HL-60 (cell line): Measurements from ENCODE around the gene SPIRE2.

ENCODE experiments used
- DNase-seq, 2 experiments: peaks; one replicate each; pipeline ENCODE4 v3.0.0-alpha.2; 2010 to 2020; ENCODE audit warnings: low read depth in 1 of 2, low spot score in 1 of 2
- H3K27ac ChIP-seq: fragments of 250-450 bp; sonication (Bioruptor Pico); replicated peaks from 2 replicates; pipeline ENCODE4 v1.5.1; 2020; ENCODE audit warnings: mild to moderate bottlenecking, moderate library complexity
- H3K27me3 ChIP-seq: fragments of 250-450 bp; sonication (Bioruptor Pico); 2 replicates; pipeline ENCODE4 v1.5.1; 2021; ENCODE audit warnings: mild to moderate bottlenecking, moderate library complexity; ENCODE audit not compliant: insufficient read depth, poor library complexity, severe bottlenecking
- H3K4me3 ChIP-seq: replicated peaks from 2 replicates; pipeline ENCODE4 v1.5.1; 2011; ENCODE audit warnings: mild to moderate bottlenecking, control low read depth, low read length; ENCODE audit not compliant: insufficient read depth
- GABPA ChIP-seq: IDR thresholded peaks from 2 replicates; pipeline ENCODE4 v1.6.1; 2012; ENCODE audit warnings: low read depth
- POLR2AphosphoS5 ChIP-seq: IDR thresholded peaks from 2 replicates; pipeline ENCODE4 v1.6.1; 2012; ENCODE audit warnings: low read depth
- REST ChIP-seq: IDR thresholded peaks from 2 replicates; pipeline ENCODE4 v1.6.1; 2012; ENCODE audit warnings: low read depth; ENCODE audit not compliant: insufficient replicate concordance
- SPI1 ChIP-seq: IDR thresholded peaks from 2 replicates; pipeline ENCODE4 v1.6.1; 2012; ENCODE audit warnings: low read depth, mild to moderate bottlenecking, borderline replicate concordance
- TF ChIP-seq, protein P1 (sequence below): IDR thresholded peaks from one replicate; pipeline ENCODE4 v1.5.1; 2011; ENCODE audit warnings: low read length, control low read depth, inconsistent platforms; ENCODE audit not compliant: insufficient read depth

SPIRE2 gene

DNA sequence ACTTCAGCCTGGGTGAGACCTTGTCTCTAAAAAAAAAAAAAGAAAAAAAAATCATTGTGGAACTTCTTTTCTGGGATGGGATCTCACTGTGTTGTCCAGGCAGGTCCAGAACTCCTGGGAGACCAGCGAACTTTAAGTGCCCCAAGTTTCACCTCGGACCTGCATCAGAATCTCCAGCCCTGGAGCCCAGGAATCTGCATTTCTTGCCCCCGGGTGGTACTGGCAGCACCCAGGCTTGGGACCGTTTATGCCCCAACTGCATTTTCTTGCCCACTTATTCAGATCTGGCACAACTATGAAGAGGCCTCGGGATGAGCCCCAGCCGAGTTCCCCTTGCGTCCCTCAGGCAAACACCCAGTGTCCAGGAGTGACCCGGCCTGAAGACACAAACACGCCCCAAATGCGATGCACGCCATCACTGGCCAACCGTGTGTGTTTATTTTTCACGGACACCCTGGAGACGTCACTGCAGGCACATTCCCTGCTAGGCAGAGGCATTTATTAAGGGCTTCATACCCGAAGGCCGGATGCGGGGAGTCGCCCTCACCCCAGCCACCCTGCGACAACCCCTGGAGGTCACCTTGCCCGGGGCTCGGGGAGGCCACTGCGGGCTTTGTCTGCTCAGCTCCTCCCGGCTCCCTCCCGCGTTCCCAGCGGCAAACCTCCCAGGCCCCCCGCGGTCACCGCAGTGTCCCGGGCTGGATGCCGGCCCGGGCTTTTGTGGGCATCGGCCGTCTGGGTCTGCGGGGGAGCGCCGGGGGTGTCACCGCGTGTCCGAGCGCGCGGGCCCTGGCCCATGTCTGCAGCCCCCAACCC, 684 bp upstream of the SPIRE2 start:
- no peak for DNase-seq
- TF ChIP-seq, protein P1, sequence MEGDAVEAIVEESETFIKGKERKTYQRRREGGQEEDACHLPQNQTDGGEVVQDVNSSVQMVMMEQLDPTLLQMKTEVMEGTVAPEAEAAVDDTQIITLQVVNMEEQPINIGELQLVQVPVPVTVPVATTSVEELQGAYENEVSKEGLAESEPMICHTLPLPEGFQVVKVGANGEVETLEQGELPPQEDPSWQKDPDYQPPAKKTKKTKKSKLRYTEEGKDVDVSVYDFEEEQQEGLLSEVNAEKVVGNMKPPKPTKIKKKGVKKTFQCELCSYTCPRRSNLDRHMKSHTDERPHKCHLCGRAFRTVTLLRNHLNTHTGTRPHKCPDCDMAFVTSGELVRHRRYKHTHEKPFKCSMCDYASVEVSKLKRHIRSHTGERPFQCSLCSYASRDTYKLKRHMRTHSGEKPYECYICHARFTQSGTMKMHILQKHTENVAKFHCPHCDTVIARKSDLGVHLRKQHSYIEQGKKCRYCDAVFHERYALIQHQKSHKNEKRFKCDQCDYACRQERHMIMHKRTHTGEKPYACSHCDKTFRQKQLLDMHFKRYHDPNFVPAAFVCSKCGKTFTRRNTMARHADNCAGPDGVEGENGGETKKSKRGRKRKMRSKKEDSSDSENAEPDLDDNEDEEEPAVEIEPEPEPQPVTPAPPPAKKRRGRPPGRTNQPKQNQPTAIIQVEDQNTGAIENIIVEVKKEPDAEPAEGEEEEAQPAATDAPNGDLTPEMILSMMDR = no peak
- no peak for TF ChIP-seq SPI1
- no peak for TF ChIP-seq GABPA
- TF ChIP-seq REST = no peak
- no peak for TF ChIP-seq POLR2AphosphoS5
- no peak overlapping the region for H3K4me3 ChIP-seq
- no peak overlapping the region for H3K27ac ChIP-seq
- no peaks in the 10 kb centered on the region for H3K27me3 ChIP-seq

GRCh38 chr16:89828870-89829629, 775 bp downstream of the SPIRE2 start:
- Histone ChIP-seq H3K27me3 (no peaks in the 10 kb centered on the region), H3K27ac (no peak overlapping the region), H3K4me3 (no peak overlapping the region)
- TF ChIP-seq POLR2AphosphoS5 (no peak), GABPA (no peak)
- no peak for DNase-seq

DNA sequence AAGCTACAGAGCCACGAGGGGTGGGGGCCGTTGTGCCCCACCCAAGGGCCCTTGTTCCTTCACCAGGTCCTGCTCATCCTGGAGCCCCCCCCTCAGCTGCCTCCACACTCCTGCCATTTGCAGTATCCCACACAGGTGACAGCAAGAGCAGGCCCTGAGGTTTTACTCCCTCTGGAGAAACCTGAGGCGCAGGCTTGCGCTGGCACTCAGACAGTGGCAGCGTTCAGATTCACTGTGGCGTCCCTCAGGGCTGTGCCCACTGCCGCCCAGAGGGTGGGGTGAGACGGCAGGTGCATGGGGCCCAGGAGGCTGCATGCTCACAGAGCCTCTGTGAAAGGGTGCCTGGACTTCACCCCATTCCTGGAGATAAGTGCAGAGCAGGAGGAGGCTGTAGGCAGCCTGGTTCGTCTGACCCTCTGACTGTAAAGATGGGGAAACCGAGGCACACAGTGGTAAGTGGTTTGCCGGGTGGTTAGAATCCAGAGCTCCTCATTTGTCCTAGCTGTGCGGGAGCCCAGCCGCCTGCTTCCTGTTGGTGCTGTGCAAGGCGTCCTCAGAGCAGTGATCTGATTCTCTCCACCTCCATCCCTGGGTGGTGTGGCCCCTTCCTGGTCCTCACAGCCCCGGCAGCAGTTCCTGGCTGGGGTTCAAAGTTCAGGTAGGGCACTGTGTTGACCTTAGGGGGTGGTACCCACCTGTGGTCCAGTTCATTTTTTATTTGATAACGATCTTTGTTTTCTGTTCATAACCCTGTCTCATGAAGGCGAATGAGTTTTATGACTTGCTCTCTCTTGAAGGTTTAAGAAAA, 1.6 kb downstream of the SPIRE2 start:
- TF ChIP-seq GABPA (no peak), SPI1 (no peak), REST (no peak), POLR2AphosphoS5 (no peak)
- TF ChIP-seq, protein P1 = no peak
- H3K27me3 ChIP-seq = no peaks in the 10 kb centered on the region
- H3K27ac ChIP-seq = no peak overlapping the region
- no peak overlapping the region for H3K4me3 ChIP-seq
- no peak for DNase-seq
